ENCODE results near the gene FGF18.
A peak's percentile ranks its signal among the peaks of the same experiment; 100 is the strongest.

Gene FGF18

GRCh38 chr5:171420431-171421241 is 1.2 kb downstream of the FGF18 start:
- DNase-seq (ENCODE audit: low read depth), result peak; percentile 87
- no peak overlapping the region for H3K4me3 ChIP-seq (ENCODE audit: control insufficient read depth, low read depth, low read length)
- no peak for TF ChIP-seq CTCF (conservative IDR thresholded peaks at IDR 0.05; ENCODE audit: control insufficient read depth, insufficient read depth, low read depth, low read length)

- H3K4me3 ChIP-seq (ENCODE audit: control insufficient read depth, low read depth, low read length), result no peak overlapping the region
- DNase-seq (ENCODE audit: low read depth), result no peak
- no peak for TF ChIP-seq CTCF (conservative IDR thresholded peaks at IDR 0.05; ENCODE audit: control insufficient read depth, insufficient read depth, low read depth, low read length)
These were observed 2.1 kb downstream of the FGF18 start for GRCh38 chr5:171421331-171422262.

- no peak overlapping the region for H3K4me3 ChIP-seq (ENCODE audit: control insufficient read depth, low read depth, low read length)
- no peak for DNase-seq (ENCODE audit: low read depth)
- no peak for TF ChIP-seq CTCF (conservative IDR thresholded peaks at IDR 0.05; ENCODE audit: control insufficient read depth, insufficient read depth, low read depth, low read length)
These were observed 3.0 kb downstream of the FGF18 start for GRCh38 chr5:171422495-171422894.

- no peak for TF ChIP-seq CTCF (conservative IDR thresholded peaks at IDR 0.05; ENCODE audit: control insufficient read depth, insufficient read depth, low read depth, low read length)
- no peak for DNase-seq (ENCODE audit: low read depth)
- no peak overlapping the region for H3K4me3 ChIP-seq (ENCODE audit: control insufficient read depth, low read depth, low read length)
These were observed 3.6 kb downstream of the FGF18 start for GRCh38 chr5:171422902-171423663.

- no peak for DNase-seq (ENCODE audit: low read depth)
- no peak overlapping the region for H3K4me3 ChIP-seq (ENCODE audit: control insufficient read depth, low read depth, low read length)
- TF ChIP-seq CTCF (conservative IDR thresholded peaks at IDR 0.05; ENCODE audit: control insufficient read depth, insufficient read depth, low read depth, low read length), result no peak
These were observed 5.3 kb downstream of the FGF18 start for GRCh38 chr5:171424726-171425125.

- no peak overlapping the region for H3K4me3 ChIP-seq (ENCODE audit: control insufficient read depth, low read depth, low read length)
- no peak for TF ChIP-seq CTCF (conservative IDR thresholded peaks at IDR 0.05; ENCODE audit: control insufficient read depth, insufficient read depth, low read depth, low read length)
- no peak for DNase-seq (ENCODE audit: low read depth)
These were observed 6.3 kb downstream of the FGF18 start for GRCh38 chr5:171425596-171426244.
